Stimulated activated CD4-positive, alpha-beta T cell treated with anti-CD3 and anti-CD28 coated beads, TNF-alpha, amount 100 ng/mL, for 24 hours (primary cell): ENCODE results near the gene TCEAL3.
"Not testable (repeated sequence)": the region's sequence is repeated elsewhere in the genome, so short reads cannot be mapped to it uniquely, and the experiment has no call there.

Source experiments
- DNase-seq, 3 experiments: peaks; one replicate each; pipeline ENCODE4 v3.0.0-alpha.2; 2020; ENCODE audit warnings: low read depth in 3 of 3

Gene TCEAL3

GRCh38 chrX:103607364-103608305, at the start of gene TCEAL3:
TSS of gene TCEAL3 (plus strand) at chrX:103607963. CDS start at chrX:103609065, 1,102 bp downstream.
- DNase-seq: no peak

- no peak for DNase-seq
Measured at GRCh38 chrX:103560256-103560655, 47.5 kb upstream of the TCEAL3 start.

GRCh38 chrX:103562801-103563200, 45.0 kb upstream of the TCEAL3 start:
- no peak for DNase-seq

GRCh38 chrX:103565197-103565596, 42.6 kb upstream of the TCEAL3 start:
- DNase-seq: no peak

- DNase-seq: no peak
Measured at GRCh38 chrX:103565752-103566151, 42.0 kb upstream of the TCEAL3 start.

- DNase-seq: no peak
Measured at GRCh38 chrX:103571121-103571520, 36.6 kb upstream of the TCEAL3 start.

GRCh38 chrX:103571726-103572125, 36.0 kb upstream of the TCEAL3 start:
- no peak for DNase-seq

- DNase-seq: no peak
Measured at GRCh38 chrX:103573202-103573601, 34.6 kb upstream of the TCEAL3 start.

- DNase-seq: no peak
Measured at GRCh38 chrX:103584596-103584995, 23.2 kb upstream of the TCEAL3 start.

- DNase-seq: peak in 1 of 3 experiments; percentile 46
Measured at GRCh38 chrX:103585411-103586313, 22.1 kb upstream of the TCEAL3 start, which contains the start of gene TCEAL4. TSS of gene TCEAL4 (plus strand) at chrX:103585515. CDS start at chrX:103586676, 1,161 bp downstream.

GRCh38 chrX:103586314-103586646, 21.5 kb upstream of the TCEAL3 start:
- no peak for DNase-seq

- no peak for DNase-seq
Measured at GRCh38 chrX:103586659-103587058, 21.1 kb upstream of the TCEAL3 start.

- not testable (repeated sequence) for DNase-seq
Measured at GRCh38 chrX:103592295-103592694, 15.5 kb upstream of the TCEAL3 start.

GRCh38 chrX:103595202-103595601, 12.6 kb upstream of the TCEAL3 start:
- DNase-seq: not testable (repeated sequence)

GRCh38 chrX:103608306-103608963, 672 bp downstream of the TCEAL3 start:
- DNase-seq: no peak

- DNase-seq: no peak
Measured at GRCh38 chrX:103610282-103610681, 2.5 kb downstream of the TCEAL3 start.

GRCh38 chrX:103613362-103613890, 5.7 kb downstream of the TCEAL3 start:
- DNase-seq: no peak

- DNase-seq: no peak
Measured at GRCh38 chrX:103614999-103615398, 7.2 kb downstream of the TCEAL3 start.

- no peak for DNase-seq
Measured at GRCh38 chrX:103615781-103616371, 8.1 kb downstream of the TCEAL3 start.

GRCh38 chrX:103616676-103617186, 9.0 kb downstream of the TCEAL3 start:
- DNase-seq: no peak

- no peak for DNase-seq
Measured at GRCh38 chrX:103624111-103624510, 16.3 kb downstream of the TCEAL3 start.
